ENCODE results near the gene CATSPER4.
"Not testable (repeated sequence)": the region's sequence is repeated elsewhere in the genome, so short reads cannot be mapped to it uniquely, and the experiment has no call there.

Gene CATSPER4

DNA sequence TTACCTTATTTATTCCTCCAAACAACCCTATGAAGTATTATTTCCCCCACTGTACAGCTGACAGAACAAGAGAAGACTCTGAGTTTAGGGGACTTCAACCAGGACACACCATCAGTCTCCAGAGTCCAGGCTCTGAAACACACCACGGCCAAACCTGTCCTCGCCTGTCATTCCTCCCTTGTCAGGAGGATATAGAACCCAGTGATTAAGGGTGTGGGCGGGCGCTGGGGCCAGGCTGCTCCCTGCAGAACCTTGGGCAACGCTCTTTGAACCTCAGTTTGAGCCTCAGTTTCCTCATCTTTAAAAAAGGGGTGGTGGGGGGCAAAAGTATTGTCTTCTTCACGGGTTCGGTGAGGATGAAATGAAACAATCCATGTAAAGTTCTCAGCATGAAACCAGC, 34.2 kb downstream of the CATSPER4 start:
- H3K4me1 ChIP-seq (ENCODE audit: control insufficient read depth, insufficient read depth, low read length, poor library complexity, severe bottlenecking) = no peaks in the 10 kb centered on the region
- 90 to 95% methylated on average over 3 to 4 of the region's 7 CpGs for WGBS, 2 experiments (ENCODE audit: insufficient coverage in 2 of 2)
- no peaks in the 10 kb centered on the region for H3K36me3 ChIP-seq (ENCODE audit: control insufficient read depth, insufficient read depth, low read length)
- H3K4me3 ChIP-seq (ENCODE audit: extremely low read depth, insufficient read depth, low read length, poor library complexity, severe bottlenecking) = no peak overlapping the region
- H3K27ac ChIP-seq (ENCODE audit: low read depth, low read length, severe bottlenecking) = no peak overlapping the region
- H3K9me3 ChIP-seq (ENCODE audit: control insufficient read depth, low read length) = no peaks in the 10 kb centered on the region

DNA sequence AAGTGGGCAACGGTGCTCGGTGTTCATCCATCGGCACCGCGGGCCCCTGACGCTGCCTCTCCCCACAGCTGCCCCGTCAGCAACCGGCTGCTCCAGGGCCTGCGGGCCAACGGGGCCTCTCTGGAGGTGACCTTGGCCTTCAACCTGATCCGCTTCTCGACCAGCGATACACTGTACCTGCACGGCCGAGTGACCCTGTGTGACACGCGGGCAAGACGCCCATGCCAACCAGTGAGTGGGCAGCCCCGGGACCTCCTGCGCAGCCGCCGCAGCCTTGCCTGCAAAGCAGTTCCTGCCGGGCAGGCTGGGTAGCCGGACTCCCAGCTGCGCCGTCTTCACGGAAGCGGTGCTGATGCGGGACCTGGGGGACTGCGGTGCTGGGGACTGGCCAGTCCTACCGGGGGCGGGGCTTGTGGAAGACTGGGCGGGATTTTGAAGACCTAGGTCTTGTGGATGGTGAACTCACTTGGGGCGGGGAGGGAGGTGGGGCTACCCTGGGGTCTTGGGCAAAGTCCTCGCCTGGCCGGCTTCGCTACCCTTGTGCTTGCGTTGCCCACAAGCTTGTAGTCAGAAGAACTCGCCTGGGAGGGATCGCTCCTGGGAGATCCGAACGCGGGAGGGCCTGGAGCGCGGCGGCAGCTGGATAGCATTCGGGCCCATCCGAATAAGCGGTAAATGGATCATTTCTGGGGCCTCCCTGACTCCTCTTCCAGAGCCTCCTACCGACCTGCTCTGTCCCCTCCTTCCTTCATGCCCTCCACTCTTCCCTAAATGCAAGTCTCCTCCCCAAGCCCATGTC, 34.8 kb downstream of the CATSPER4 start:
- 21 to 22% methylated on average over 47 to 50 of the region's 50 CpGs for WGBS, 2 experiments (ENCODE audit: insufficient coverage in 2 of 2)
- no peak overlapping the region for H3K27ac ChIP-seq (ENCODE audit: low read depth, low read length, severe bottlenecking)

DNA sequence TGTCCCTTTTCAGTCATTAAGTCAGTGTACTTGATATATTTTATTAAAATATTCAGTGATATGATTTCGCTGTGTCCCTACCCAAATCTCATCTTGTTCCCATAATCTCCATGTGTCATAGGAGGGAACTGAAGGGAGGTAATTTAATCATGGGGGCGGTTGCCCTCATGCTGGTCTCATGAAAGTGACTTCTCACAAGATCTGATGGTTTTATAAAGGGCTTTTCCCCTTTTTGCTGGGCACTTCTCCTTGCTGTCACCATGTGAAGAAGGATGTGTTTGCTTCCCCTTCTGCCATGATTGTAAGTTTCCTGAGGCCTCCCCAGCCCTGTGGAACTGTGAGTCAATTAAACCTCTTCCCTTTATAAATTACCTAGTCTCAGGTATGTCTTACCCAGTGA, 40.3 kb downstream of the CATSPER4 start:
- not testable (repeated sequence) for H3K9me3 ChIP-seq (ENCODE audit: control insufficient read depth, low read length); H3K27ac ChIP-seq (ENCODE audit: low read depth, low read length, severe bottlenecking); H3K36me3 ChIP-seq (ENCODE audit: control insufficient read depth, insufficient read depth, low read length); H3K4me3 ChIP-seq (ENCODE audit: extremely low read depth, insufficient read depth, low read length, poor library complexity, severe bottlenecking); H3K4me1 ChIP-seq (ENCODE audit: control insufficient read depth, insufficient read depth, low read length, poor library complexity, severe bottlenecking)
- 100% methylated on average over 1 of the region's 2 CpGs; no CpG with 5 or more reads in 1 of the 2 experiments for WGBS, 2 experiments (ENCODE audit: insufficient coverage in 2 of 2)

More for the DNA sequence above, 34.8 kb downstream of the CATSPER4 start:
- Histone ChIP-seq H3K9me3 (ENCODE audit: control insufficient read depth, low read length) (no peaks in the 10 kb centered on the region), H3K4me3 (ENCODE audit: extremely low read depth, insufficient read depth, low read length, poor library complexity, severe bottlenecking) (peak overlapping the region; percentile 22), H3K4me1 (ENCODE audit: control insufficient read depth, insufficient read depth, low read length, poor library complexity, severe bottlenecking) (no peaks in the 10 kb centered on the region), H3K36me3 (ENCODE audit: control insufficient read depth, insufficient read depth, low read length) (no peaks in the 10 kb centered on the region)

DNA sequence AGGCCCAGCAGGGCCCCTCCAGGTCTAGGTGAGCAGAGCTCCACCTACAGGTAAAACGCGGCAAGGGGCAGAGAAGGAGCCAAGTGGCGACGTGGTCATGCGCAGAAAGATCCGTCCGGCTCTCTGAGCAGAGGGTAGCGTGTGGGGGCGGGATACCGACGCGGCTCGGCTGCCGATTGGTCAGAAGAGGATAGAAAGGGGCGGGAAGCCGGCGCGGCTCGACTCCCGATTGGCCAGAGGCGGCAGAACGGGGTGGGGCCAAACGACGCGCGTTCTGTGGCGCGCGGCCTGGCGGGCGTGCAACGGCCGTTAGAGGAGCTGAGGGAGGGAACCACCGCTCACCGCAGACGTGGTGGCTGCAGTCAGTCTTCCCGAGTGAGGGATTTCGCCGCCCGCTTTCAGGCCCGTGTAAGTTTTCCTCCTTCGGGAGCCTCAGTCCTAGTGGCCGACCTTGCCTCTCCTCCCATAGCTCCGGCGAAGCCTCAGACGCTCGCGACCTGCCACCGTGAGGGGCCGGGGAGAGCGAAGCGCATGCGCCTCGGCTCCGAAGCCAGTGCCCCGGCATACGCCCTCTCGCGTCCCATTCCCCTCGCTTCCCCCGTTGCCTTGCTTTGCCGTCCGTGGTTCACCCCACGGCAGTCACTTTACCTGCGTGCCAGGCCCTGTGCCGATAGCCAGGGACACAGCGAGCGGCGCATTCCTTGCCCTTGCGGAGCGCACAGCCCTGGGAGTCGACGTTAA, 43.7 kb downstream of the CATSPER4 start, which contains the start of gene CEP85:
Gene CEP85 (plus strand): TSS at position 298 of the 741 bp plus-strand sequence. CDS start 5,584 bp downstream, outside the sequence.
- Histone ChIP-seq H3K4me3 (ENCODE audit: extremely low read depth, insufficient read depth, low read length, poor library complexity, severe bottlenecking) (peak within 1 kb of the TSS; percentile 75), H3K9me3 (ENCODE audit: control insufficient read depth, low read length) (no peaks in the 10 kb centered on the region), H3K4me1 (ENCODE audit: control insufficient read depth, insufficient read depth, low read length, poor library complexity, severe bottlenecking) (no peaks in the 10 kb centered on the region), H3K36me3 (ENCODE audit: control insufficient read depth, insufficient read depth, low read length) (peaks cover 3% of the 10 kb centered on the region), H3K27ac (ENCODE audit: low read depth, low read length, severe bottlenecking) (peak within 1 kb of the TSS; percentile 62)
- WGBS, 2 experiments (ENCODE audit: insufficient coverage in 2 of 2) = 0 to 1% methylated on average over 58 to 72 of the region's 73 CpGs

DNA sequence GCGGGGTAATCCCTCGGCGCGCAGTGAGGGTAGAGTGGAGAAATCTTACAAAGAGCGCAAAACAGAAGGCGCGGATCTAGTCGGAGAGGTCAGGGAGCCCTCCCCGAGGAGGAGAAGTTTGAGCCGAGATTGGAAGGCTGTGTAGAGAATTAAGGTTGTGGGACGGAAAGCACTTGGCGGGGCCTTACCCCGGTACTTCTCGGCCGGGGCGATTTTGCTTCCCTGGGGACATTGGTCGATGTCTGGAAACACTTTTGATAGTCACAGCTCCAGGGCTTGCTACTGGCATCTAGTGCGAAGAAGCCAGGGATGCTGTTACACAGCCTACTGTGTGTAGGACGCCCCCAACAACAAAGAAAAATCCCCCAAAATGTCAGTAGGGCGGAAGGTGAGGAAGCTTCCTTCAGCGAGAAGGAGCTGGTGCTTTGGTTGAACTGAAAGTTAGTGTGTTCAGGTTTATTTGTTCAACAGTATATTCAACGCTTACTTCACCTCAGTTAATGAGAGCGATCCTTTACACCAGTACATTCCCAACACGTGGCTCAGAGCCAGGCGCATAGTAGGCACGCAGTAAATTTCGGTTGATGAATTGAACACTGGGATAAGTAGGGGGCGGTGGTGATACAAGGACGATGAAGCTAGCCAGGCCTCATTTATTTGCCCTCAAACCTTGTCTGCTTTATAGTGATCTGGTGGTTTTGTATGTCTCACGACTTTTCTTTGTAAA, 44.4 kb downstream of the CATSPER4 start:
- Histone ChIP-seq H3K9me3 (ENCODE audit: control insufficient read depth, low read length) (no peaks in the 10 kb centered on the region), H3K36me3 (ENCODE audit: control insufficient read depth, insufficient read depth, low read length) (peaks cover 8% of the 10 kb centered on the region), H3K4me3 (ENCODE audit: extremely low read depth, insufficient read depth, low read length, poor library complexity, severe bottlenecking) (peak overlapping the region; percentile 75), H3K27ac (ENCODE audit: low read depth, low read length, severe bottlenecking) (peak overlapping the region; percentile 62), H3K4me1 (ENCODE audit: control insufficient read depth, insufficient read depth, low read length, poor library complexity, severe bottlenecking) (no peaks in the 10 kb centered on the region)
- 1 to 2% methylated on average over 20 to 21 of the region's 30 CpGs for WGBS, 2 experiments (ENCODE audit: insufficient coverage in 2 of 2)

DNA sequence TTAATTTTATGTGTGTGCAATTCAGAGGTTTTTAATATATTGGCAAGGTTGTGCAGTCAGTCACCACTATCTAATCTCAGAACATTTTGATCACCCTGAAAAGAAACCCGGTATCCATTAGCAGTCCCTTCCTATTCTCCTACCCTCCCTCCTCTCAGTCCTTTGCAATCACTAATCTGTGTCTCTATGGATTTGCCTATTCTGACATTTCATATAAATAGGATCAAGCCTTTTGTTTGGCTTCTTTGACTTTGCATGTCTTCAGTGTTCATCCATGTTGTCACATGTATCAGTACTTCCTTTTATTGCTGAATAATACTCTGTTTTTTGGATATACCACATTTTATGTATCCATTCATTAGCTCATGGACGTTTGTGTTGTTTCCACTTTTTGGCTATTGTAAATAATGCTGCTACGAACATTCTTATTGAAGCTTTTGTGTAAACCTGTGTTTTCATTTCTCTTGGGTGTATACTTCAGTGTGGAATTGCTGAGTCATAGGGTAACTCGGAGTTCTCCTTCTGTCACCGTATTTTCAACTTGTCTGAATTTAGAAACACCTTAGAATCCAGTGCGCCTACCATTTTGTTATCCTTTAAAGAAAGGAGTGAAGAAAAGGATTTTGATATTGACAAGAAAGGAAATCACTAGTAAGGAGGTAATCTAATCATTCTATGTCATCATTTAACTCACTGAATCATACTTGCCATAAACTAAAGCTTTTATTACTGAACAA, 47.0 kb downstream of the CATSPER4 start:
- Histone ChIP-seq H3K4me1 (ENCODE audit: control insufficient read depth, insufficient read depth, low read length, poor library complexity, severe bottlenecking) (no peaks in the 10 kb centered on the region), H3K9me3 (ENCODE audit: control insufficient read depth, low read length) (no peaks in the 10 kb centered on the region), H3K36me3 (ENCODE audit: control insufficient read depth, insufficient read depth, low read length) (peaks cover 24% of the 10 kb centered on the region), H3K27ac (ENCODE audit: low read depth, low read length, severe bottlenecking) (no peak overlapping the region), H3K4me3 (ENCODE audit: extremely low read depth, insufficient read depth, low read length, poor library complexity, severe bottlenecking) (no peak overlapping the region)
- WGBS, 2 experiments (ENCODE audit: insufficient coverage in 2 of 2) = 88 to 100% methylated on average over 1 of the region's 6 CpGs

DNA sequence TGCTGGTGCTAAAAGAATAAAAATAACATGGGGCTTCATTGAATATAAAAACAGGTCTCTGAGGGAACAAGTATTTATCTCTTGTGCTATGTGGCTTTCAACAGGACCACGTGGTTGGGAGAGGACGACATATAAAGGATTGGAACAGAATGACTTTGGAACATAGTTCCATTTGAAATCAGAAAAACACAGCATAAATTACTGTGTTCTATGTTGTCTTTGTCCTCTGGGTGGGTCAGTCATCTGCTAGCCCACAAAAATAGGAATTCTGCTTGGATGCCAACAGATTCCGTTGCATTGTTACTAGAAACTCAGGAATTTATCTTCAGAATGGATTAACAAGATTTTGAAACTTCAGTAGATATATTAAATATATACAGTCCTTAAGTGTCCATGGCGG, 49.5 kb downstream of the CATSPER4 start:
- Histone ChIP-seq H3K27ac (ENCODE audit: low read depth, low read length, severe bottlenecking) (no peak overlapping the region), H3K36me3 (ENCODE audit: control insufficient read depth, insufficient read depth, low read length) (peaks cover 36% of the 10 kb centered on the region), H3K9me3 (ENCODE audit: control insufficient read depth, low read length) (no peaks in the 10 kb centered on the region), H3K4me3 (ENCODE audit: extremely low read depth, insufficient read depth, low read length, poor library complexity, severe bottlenecking) (no peak overlapping the region), H3K4me1 (ENCODE audit: control insufficient read depth, insufficient read depth, low read length, poor library complexity, severe bottlenecking) (no peaks in the 10 kb centered on the region)
- no CpG with 5 or more reads among the region's 4 CpGs for WGBS, 2 experiments (ENCODE audit: insufficient coverage in 2 of 2)

All from mesodermal cell (in vitro differentiated cells).